Neural cell (in vitro differentiated cells): ENCODE results near the gene ZNF248. TPM values are rescaled to one million over a fixed set of nuclear protein-coding genes. Genes with fewer than 3 reads are reported as not detected.

Experiments
- H2AFZ ChIP-seq: fragments of 200-600, 300-800 bp; sonication (generic), shearing (Covaris generic); 2 replicates; pipeline ENCODE4 v1.6.0; 2014; ENCODE audit warnings: low read depth, mild to moderate bottlenecking, antibody characterized with exemption, low read length, moderate library complexity
- H3F3A ChIP-seq: fragments of 200-600 bp; shearing (Covaris generic); 2 replicates; pipeline ENCODE4 v1.6.1; 2016; ENCODE audit warnings: mild to moderate bottlenecking, moderate library complexity, mixed read lengths, antibody characterized with exemption, low read length; ENCODE audit not compliant: insufficient read depth, poor library complexity, severe bottlenecking
- H3K27ac ChIP-seq: fragments of 200-600, 300-800 bp; sonication (generic), shearing (Covaris generic); 2 replicates; pipeline ENCODE4 v1.5.1; 2014; ENCODE audit warnings: mild to moderate bottlenecking, low read length, moderate library complexity
- H3K27me3 ChIP-seq: fragments of 300-800, 200-600 bp; sonication (generic), shearing (Covaris generic); 2 replicates; pipeline ENCODE4 v1.6.0; 2014; ENCODE audit warnings: mild to moderate bottlenecking, low read depth, low read length, moderate library complexity; ENCODE audit not compliant: insufficient read depth
- H3K36me3 ChIP-seq: fragments of 300-800, 200-600 bp; sonication (generic), shearing (Covaris generic); 2 replicates; pipeline ENCODE4 v1.5.1; 2014; ENCODE audit warnings: mild to moderate bottlenecking, antibody characterized with exemption, low read length, moderate library complexity; ENCODE audit not compliant: insufficient read depth
- H3K4me2 ChIP-seq: fragments of 300-800, 200-600 bp; sonication (generic), shearing (Covaris generic); 2 replicates; pipeline ENCODE4 v1.6.0; 2014; ENCODE audit warnings: mild to moderate bottlenecking, low read length
- H3K4me3 ChIP-seq: fragments of 300-800, 200-600 bp; sonication (generic), shearing (Covaris generic); 2 replicates; pipeline ENCODE4 v1.5.1; 2014; ENCODE audit warnings: mild to moderate bottlenecking, low read length, moderate library complexity
- H3K79me2 ChIP-seq: fragments of 200-600 bp; shearing (Covaris generic); replicated peaks from 2 replicates; pipeline ENCODE4 v1.6.0; 2014; ENCODE audit warnings: mild to moderate bottlenecking, low read length, moderate library complexity; ENCODE audit not compliant: insufficient read depth
- H3K9ac ChIP-seq: fragments of 300-800, 200-600 bp; sonication (generic), shearing (Covaris generic); 2 replicates; pipeline ENCODE4 v1.6.1; 2016; ENCODE audit warnings: mild to moderate bottlenecking, low read length, mixed read lengths
- H3K9me2 ChIP-seq: fragments of 200-600 bp; shearing (Covaris generic); 2 replicates; pipeline ENCODE4 v1.6.1; 2016; ENCODE audit warnings: mild to moderate bottlenecking, low read length, mixed read lengths; ENCODE audit not compliant: insufficient read depth
- H3K9me3 ChIP-seq: fragments of 200-600, 300-800 bp; sonication (generic), shearing (Covaris generic); 2 replicates; pipeline ENCODE4 v1.6.1; 2016; ENCODE audit warnings: mild to moderate bottlenecking, mixed run types, low read length, moderate library complexity, mixed read lengths
- H4K20me1 ChIP-seq: fragments of 200-600 bp; shearing (Covaris generic); 2 replicates; pipeline ENCODE4 v1.6.1; 2016; ENCODE audit warnings: mild to moderate bottlenecking, mixed run types; ENCODE audit not compliant: insufficient read depth
- CTCF ChIP-seq: fragments of 450-650 bp; IDR thresholded peaks from 2 replicates; pipeline ENCODE4 v1.5.1; 2014; ENCODE audit warnings: antibody characterized with exemption, mild to moderate bottlenecking, moderate library complexity; ENCODE audit not compliant: poor library complexity, severe bottlenecking
- EP300 ChIP-seq: fragments of 450-650 bp; conservative IDR thresholded peaks from 2 replicates; pipeline ENCODE4 v1.6.1; 2014; ENCODE audit warnings: antibody characterized with exemption, mild to moderate bottlenecking, moderate library complexity; ENCODE audit not compliant: poor library complexity, severe bottlenecking
- EZH2 ChIP-seq: fragments of 200-600, 300-800 bp; shearing (Covaris generic), sonication (generic); IDR thresholded peaks from 2 replicates; pipeline ENCODE4 v1.6.1; 2014; ENCODE audit warnings: antibody characterized with exemption, low read length, borderline replicate concordance, mild to moderate bottlenecking; ENCODE audit not compliant: insufficient read depth, poor library complexity, severe bottlenecking
- MXI1 ChIP-seq: fragments of 450-650 bp; conservative IDR thresholded peaks from 2 replicates; pipeline ENCODE4 v1.6.1; 2014; ENCODE audit warnings: antibody characterized with exemption, mild to moderate bottlenecking; ENCODE audit not compliant: poor library complexity, severe bottlenecking
- POLR2AphosphoS5 ChIP-seq: IDR thresholded peaks from 2 replicates; pipeline ENCODE4 v1.6.1; 2012
- RAD21 ChIP-seq: fragments of 450-650 bp; conservative IDR thresholded peaks from 2 replicates; pipeline ENCODE4 v1.6.1; 2014; ENCODE audit warnings: antibody characterized with exemption, mild to moderate bottlenecking, moderate library complexity
- REST ChIP-seq: IDR thresholded peaks from 2 replicates; pipeline ENCODE4 v1.6.1; 2012; ENCODE audit warnings: borderline replicate concordance
- SMC3 ChIP-seq: fragments of 450-650 bp; conservative IDR thresholded peaks from 2 replicates; pipeline ENCODE4 v1.6.1; 2014; ENCODE audit warnings: antibody characterized with exemption, mild to moderate bottlenecking, moderate library complexity; ENCODE audit not compliant: poor library complexity
- TAF1 ChIP-seq: IDR thresholded peaks from 2 replicates; pipeline ENCODE4 v1.6.1; 2012; ENCODE audit warnings: low read depth
- polyA plus RNA-seq: library from polyadenylated mRNA; depleted of rRNA; stranded (reverse); fragments of >200 nt; gene quantifications from 2 replicates; pipeline ENCODE4 v1.2.3, GENCODE V29; 2014

Gene ZNF248
- polyA plus RNA-seq, 1 donor from 2014 or later = 0.24 TPM

DNA sequence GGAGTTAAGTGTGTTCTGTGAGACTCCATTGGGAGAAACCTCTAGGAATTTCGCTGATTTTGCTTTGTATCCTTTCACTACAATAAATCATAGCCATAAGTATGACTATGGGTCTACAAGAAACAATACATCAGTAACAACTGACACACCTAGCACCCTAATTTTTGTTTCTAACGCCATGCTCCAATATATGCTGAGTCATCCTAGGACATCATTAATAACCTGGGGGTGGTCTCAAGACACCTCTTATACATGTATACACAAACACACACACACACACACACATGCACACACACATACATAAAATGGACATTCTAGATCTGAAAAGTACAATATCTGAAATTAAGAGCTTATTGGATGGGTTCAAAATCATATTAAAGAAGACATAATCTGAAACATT, 18.2 kb downstream of the ZNF248 start:
- Histone ChIP-seq H3K27me3 (no peaks in the 10 kb centered on the region), H2AFZ (no peak overlapping the region), H3K9ac (no peak overlapping the region), H3K9me3 (no peaks in the 10 kb centered on the region), H3F3A (no peaks in the 10 kb centered on the region), H3K4me2 (no peak overlapping the region), H3K27ac (no peak overlapping the region), H3K4me3 (no peak overlapping the region), H3K79me2 (no peaks in the 10 kb centered on the region), H4K20me1 (no peaks in the 10 kb centered on the region), H3K36me3 (no peaks in the 10 kb centered on the region), H3K9me2 (no peaks in the 10 kb centered on the region)
- no peak for TF ChIP-seq EP300
- no peak for TF ChIP-seq POLR2AphosphoS5
- TF ChIP-seq EZH2 = no peak
- no peak for TF ChIP-seq CTCF
- TF ChIP-seq MXI1 = no peak
- no peak for TF ChIP-seq TAF1
- TF ChIP-seq REST = no peak
- TF ChIP-seq SMC3 = no peak
- TF ChIP-seq RAD21 = no peak

GRCh38 chr10:37831495-37832333, 25.7 kb downstream of the ZNF248 start:
- H3K36me3 ChIP-seq = no peaks in the 10 kb centered on the region
- no peak overlapping the region for H2AFZ ChIP-seq

More at GRCh38 chr10:37831495-37832333, 25.7 kb downstream of the ZNF248 start:
- Histone ChIP-seq H3K4me2 (no peak overlapping the region), H3K9ac (no peak overlapping the region), H3K27me3 (no peaks in the 10 kb centered on the region), H3K79me2 (no peaks in the 10 kb centered on the region), H4K20me1 (no peaks in the 10 kb centered on the region), H3K9me3 (peaks cover 11% of the 10 kb centered on the region), H3K9me2 (no peaks in the 10 kb centered on the region), H3K4me3 (no peak overlapping the region), H3F3A (no peaks in the 10 kb centered on the region), H3K27ac (no peak overlapping the region)
- no peak for TF ChIP-seq MXI1
- no peak for TF ChIP-seq TAF1
- TF ChIP-seq CTCF = no peak
- TF ChIP-seq RAD21 = no peak
- TF ChIP-seq SMC3 = no peak
- no peak for TF ChIP-seq EZH2
- TF ChIP-seq POLR2AphosphoS5 = no peak
- TF ChIP-seq REST = no peak
- TF ChIP-seq EP300 = no peak
